H54 (cell line): ENCODE measurements around the gene CFAP157.

Experiments
- DNase-seq: peaks from one replicate; pipeline ENCODE4 v3.0.0; 2011; ENCODE audit warnings: low spot score, mixed read lengths; ENCODE audit not compliant: insufficient read length
- FAIRE-seq: peaks from 3 replicates; lab custom pipeline; 2011; peaks lifted over from hg19 to GRCh38; lab: Jason Lieb, UNC
- POLR2A ChIP-seq: IDR thresholded peaks from 2 replicates; pipeline ENCODE4 v1.6.1; 2011; ENCODE audit warnings: low read depth, mild to moderate bottlenecking, low read length

CFAP157 gene

GRCh38 chr9:127758843-127759242 lies 52.1 kb downstream of the CFAP157 start:
- no peak for FAIRE-seq
- no peak for TF ChIP-seq POLR2A
- no peak for DNase-seq

- DNase-seq (no peak), FAIRE-seq (no peak)
- no peak for TF ChIP-seq POLR2A
Observed at GRCh38 chr9:127761061-127761460, 54.3 kb downstream of the CFAP157 start.

GRCh38 chr9:127761491-127761956 lies 54.7 kb downstream of the CFAP157 start:
- no peak for FAIRE-seq
- no peak for TF ChIP-seq POLR2A
- no peak for DNase-seq

GRCh38 chr9:127762111-127762676 lies 55.4 kb downstream of the CFAP157 start:
- DNase-seq (no peak), FAIRE-seq (no peak)
- no peak for TF ChIP-seq POLR2A

GRCh38 chr9:127763918-127764384 lies 57.2 kb downstream of the CFAP157 start:
- TF ChIP-seq POLR2A, result no peak
- FAIRE-seq, result no peak
- DNase-seq, result no peak

GRCh38 chr9:127765418-127765817 lies 58.6 kb downstream of the CFAP157 start:
- DNase-seq, result no peak
- TF ChIP-seq POLR2A, result no peak
- FAIRE-seq, result no peak
